T-cell (primary cell): Measurements from ENCODE around the gene SLC9A5. TPM values are rescaled to one million over a fixed set of nuclear protein-coding genes. Genes with fewer than 3 reads are reported as not detected.

Experiments used
- ATAC-seq, 4 experiments: fragments of 200-7000 bp in 3 of 4; fragments of 150-1000 bp in 1 of 4; cut with Tn5 transposase; replicated peaks in 1 of 4; 1 replicate in 3 of 4; 2 replicates in 1 of 4; pipeline ENCODE4 v1.10.0; 2021; ENCODE audit warnings: moderate library complexity in 3 of 4, mild to moderate bottlenecking in 2 of 4, moderate number of reproducible peaks in 1 of 4
- CTCF ChIA-PET, 2 donors: fragments of 300-600 bp; sonication (Branson Sonifier 250); formaldehyde crosslinking; loops; one replicate each; lab custom pipeline; 2022; ENCODE audit warnings: antibody characterized with exemption in 2 of 2; lab: Charles Lee
- POLR2A ChIA-PET, 2 donors: fragments of 300-600 bp; sonication (Branson Sonifier 250); formaldehyde crosslinking; loops; one replicate each; lab custom pipeline; 2022; ENCODE audit warnings: antibody characterized with exemption in 2 of 2; lab: Charles Lee
- DNase-seq, 35 experiments: peaks; one replicate each; pipeline versions ENCODE4 v3.0.0 to v3.0.0-alpha.2; 2013 to 2023
- H3K27ac ChIP-seq: one replicate; pipeline ENCODE4 v1.5.1; 2013; ENCODE audit warnings: low read length
- H3K27me3 ChIP-seq, 2 experiments: replicated peaks in 1 of 2; 1 replicate in 1 of 2; 2 replicates in 1 of 2; pipeline versions ENCODE4 v1.6.1 to v1.7.0; 2013; ENCODE audit warnings: low read length in 1 of 2, mixed read lengths in 1 of 2; ENCODE audit not compliant: control insufficient read depth in 2 of 2, insufficient read depth in 2 of 2; ENCODE audit errors: extremely low read depth in 1 of 2
- H3K36me3 ChIP-seq, 2 donors: 1 replicate in 1 of 2; 2 replicates in 1 of 2; pipeline versions ENCODE4 v1.6.1 to v1.7.0; 2013; ENCODE audit warnings: low read length in 1 of 2; ENCODE audit not compliant: control insufficient read depth in 2 of 2, insufficient read depth in 1 of 2; ENCODE audit errors: extremely low read depth in 1 of 2
- H3K4me1 ChIP-seq, 2 experiments: 1 replicate in 1 of 2; 2 replicates in 1 of 2; pipeline versions ENCODE4 v1.6.1 to v1.7.0; 2013; ENCODE audit warnings: low read length in 2 of 2, mixed read lengths in 1 of 2; ENCODE audit not compliant: insufficient read depth in 2 of 2, control insufficient read depth in 1 of 2; ENCODE audit errors: extremely low read depth in 1 of 2
- H3K4me3 ChIP-seq, 2 donors: 1 replicate in 1 of 2; 2 replicates in 1 of 2; pipeline versions ENCODE4 v1.5.1 to v1.7.0; 2013; ENCODE audit warnings: mild to moderate bottlenecking in 2 of 2, low read length in 1 of 2, moderate library complexity in 1 of 2; ENCODE audit not compliant: control insufficient read depth in 1 of 2; ENCODE audit errors: extremely low read depth in 1 of 2
- H3K9me3 ChIP-seq: 2 replicates; pipeline ENCODE4 v1.7.0; 2013
- H3K27ac Mint-ChIP-seq, 2 donors: one replicate each; pipeline ENCODE4 v1.8.0; 2020 to 2021; ENCODE audit warnings: mild to moderate bottlenecking in 2 of 2, mixed read lengths in 2 of 2
- H3K27me3 Mint-ChIP-seq, 2 donors: one replicate each; pipeline ENCODE4 v1.8.0; 2021 to 2022; ENCODE audit warnings: mixed read lengths in 2 of 2
- H3K36me3 Mint-ChIP-seq: one replicate; pipeline ENCODE4 v1.8.0; 2021; ENCODE audit warnings: mixed read lengths
- H3K4me1 Mint-ChIP-seq, 3 donors: one replicate each; pipeline ENCODE4 v1.8.0; 2020 to 2022; ENCODE audit warnings: mixed read lengths in 3 of 3, mild to moderate bottlenecking in 1 of 3
- H3K4me3 Mint-ChIP-seq, 3 donors: one replicate each; pipeline ENCODE4 v1.8.0; 2020 to 2022; ENCODE audit warnings: mild to moderate bottlenecking in 3 of 3, mixed read lengths in 3 of 3, moderate library complexity in 3 of 3
- H3K9me3 Mint-ChIP-seq, 3 donors: one replicate each; pipeline ENCODE4 v1.8.0; 2020 to 2022; ENCODE audit warnings: mixed read lengths in 3 of 3
- WGBS: methylation state at CpG from one replicate; pipeline ENCODE4 v1.1.5; 2013; ENCODE audit warnings: missing lambda C conversion rate; ENCODE audit not compliant: insufficient coverage; 5-methylcytosine and 5-hydroxymethylcytosine counted together
- total RNA-seq, 35 experiments: library from RNA in 6 of 35; stranded (reverse) in 6 of 35; fragments of 120-200 nt in 1 of 35; gene quantifications; one replicate each; pipeline versions ENCODE4 v1.2.1 to v1.2.4 and lab custom pipeline; 2013 to 2026

The SLC9A5 gene
- total RNA-seq, 5 donors from 2014 or later (not counting 1 experiment from before 2014, with no cell fraction given), result 1.4 to 2.3 (median 2.2) TPM

GRCh38 chr16:67233596-67233995, 15.2 kb upstream of the SLC9A5 start:
- CTCF ChIA-PET, result interaction anchor here in 1 of 2 donors (0.6 kb wide), 1 partner anchor 213 kb away, joined by 3 read pairs; no protein-coding TSS in a partner anchor
- peaks cover 0 to 29% of the 10 kb centered on the region in 2 experiments for H3K4me1 ChIP-seq
- no peak overlapping the region for H3K4me3 ChIP-seq
- no peak overlapping the region for H3K27ac Mint-ChIP-seq
- peaks cover 38 to 78% of the 10 kb centered on the region in 2 donors for H3K36me3 ChIP-seq
- no peaks in the 10 kb centered on the region for H3K9me3 Mint-ChIP-seq
- H3K9me3 ChIP-seq, result no peaks in the 10 kb centered on the region
- WGBS, result 97% methylated on average over 5 of the region's 7 CpGs
- peaks cover 0 to 16% (median 6%) of the 10 kb centered on the region in 3 donors for H3K4me1 Mint-ChIP-seq
- POLR2A ChIA-PET, result no interaction called here
- peaks cover 41% of the 10 kb centered on the region for H3K36me3 Mint-ChIP-seq
- H3K27ac ChIP-seq, result no peak overlapping the region
- ATAC-seq (no peak), DNase-seq (no peak)
- no peaks in the 10 kb centered on the region for H3K27me3 Mint-ChIP-seq
- peaks cover 0 to 2% of the 10 kb centered on the region in 2 experiments for H3K27me3 ChIP-seq
- H3K4me3 Mint-ChIP-seq, result no peak overlapping the region

- H3K27ac ChIP-seq, result no peak overlapping the region
- Mint-ChIP-seq H3K27me3 (no peaks in the 10 kb centered on the region), H3K9me3 (no peaks in the 10 kb centered on the region), H3K27ac (peak overlapping the region in 1 of 2 donors; percentile 63), H3K4me3 (no peak overlapping the region), H3K36me3 (peaks cover 37% of the 10 kb centered on the region), H3K4me1 (peaks cover 0 to 12% (median 6%) of the 10 kb centered on the region in 3 donors)
- WGBS, result 97% methylated on average over 8 of the region's 10 CpGs
- ChIA-PET CTCF (interaction anchor here in 1 of 2 donors (0.6 kb wide), 1 partner anchor 213 kb away, joined by 3 read pairs; no protein-coding TSS in a partner anchor), POLR2A (no interaction called here)
- no peak overlapping the region for H3K4me3 ChIP-seq
- H3K36me3 ChIP-seq, result peaks cover 39 to 78% of the 10 kb centered on the region in 2 donors
- H3K4me1 ChIP-seq, result peaks cover 0 to 26% of the 10 kb centered on the region in 2 experiments
- no peaks in the 10 kb centered on the region for H3K9me3 ChIP-seq
- ATAC-seq (no peak), DNase-seq (no peak)
- H3K27me3 ChIP-seq, result peaks cover 0 to 2% of the 10 kb centered on the region in 2 experiments
Measured at GRCh38 chr16:67234180-67234597, 14.6 kb upstream of the SLC9A5 start.

GRCh38 chr16:67235816-67236562, 12.8 kb upstream of the SLC9A5 start:
- POLR2A ChIA-PET, result interaction anchor here in 1 of 2 donors (0.7 kb wide), 1 partner anchor 20 kb away, joined by 4 read pairs; no protein-coding TSS in a partner anchor
- Histone ChIP-seq H3K27ac (peak overlapping the region; percentile 57), H3K9me3 (no peaks in the 10 kb centered on the region), H3K4me1 (peaks cover 0 to 26% of the 10 kb centered on the region in 2 experiments), H3K4me3 (peak overlapping the region in 1 of 2 donors; percentile 27), H3K27me3 (peaks cover 0 to 2% of the 10 kb centered on the region in 2 experiments), H3K36me3 (peaks cover 28 to 60% of the 10 kb centered on the region in 2 donors)
- 78% methylated on average over 16 of the region's 17 CpGs for WGBS
- peak; percentile 67 to 75 (median 68) for ATAC-seq
- no peaks in the 10 kb centered on the region for H3K27me3 Mint-ChIP-seq
- peak in 27 of 35 experiments; percentile 21 to 66 (median 35) for DNase-seq
- H3K4me3 Mint-ChIP-seq, result peak overlapping the region; percentile 43 to 72 (median 57)
- H3K4me1 Mint-ChIP-seq, result peaks cover 0 to 14% (median 6%) of the 10 kb centered on the region in 3 donors
- H3K36me3 Mint-ChIP-seq, result peaks cover 26% of the 10 kb centered on the region
- no peaks in the 10 kb centered on the region for H3K9me3 Mint-ChIP-seq
- CTCF ChIA-PET, result interaction anchor here (0.7 kb wide), 2 partner anchors 38 to 100 kb away, joined by 5 read pairs; no protein-coding TSS in a partner anchor
- H3K27ac Mint-ChIP-seq, result peak overlapping the region; percentile 91 to 92

- peaks cover 26% of the 10 kb centered on the region for H3K36me3 Mint-ChIP-seq
- CTCF ChIA-PET, result interaction anchor here in 1 of 2 donors (0.7 kb wide), 1 partner anchor 39 kb away, joined by 5 read pairs; no protein-coding TSS in a partner anchor
- no peaks in the 10 kb centered on the region for H3K9me3 Mint-ChIP-seq
- DNase-seq, result peak; percentile 30 to 79 (median 63)
- peaks cover 0 to 18% (median 9%) of the 10 kb centered on the region in 3 donors for H3K4me1 Mint-ChIP-seq
- Histone ChIP-seq H3K27ac (peak overlapping the region; percentile 57), H3K4me1 (peaks cover 0 to 26% of the 10 kb centered on the region in 2 experiments), H3K27me3 (no peaks in the 10 kb centered on the region), H3K36me3 (peaks cover 31 to 53% of the 10 kb centered on the region in 2 donors), H3K4me3 (peak overlapping the region in 1 of 2 donors; percentile 27), H3K9me3 (no peaks in the 10 kb centered on the region)
- H3K27me3 Mint-ChIP-seq, result no peaks in the 10 kb centered on the region
- POLR2A ChIA-PET, result no interaction called here
- WGBS, result 95% methylated on average over 20 of the region's 50 CpGs
- ATAC-seq, result peak; percentile 65 to 82 (median 72)
- H3K4me3 Mint-ChIP-seq, result peak overlapping the region; percentile 43 to 72 (median 57)
- peak overlapping the region; percentile 91 to 92 for H3K27ac Mint-ChIP-seq
Measured at GRCh38 chr16:67236563-67237395, 12.0 kb upstream of the SLC9A5 start.

- Histone ChIP-seq H3K4me3 (no peak overlapping the region), H3K4me1 (peaks cover 0 to 29% of the 10 kb centered on the region in 2 experiments), H3K9me3 (no peaks in the 10 kb centered on the region), H3K36me3 (peaks cover 31 to 50% of the 10 kb centered on the region in 2 donors), H3K27ac (no peak overlapping the region), H3K27me3 (no peaks in the 10 kb centered on the region)
- DNase-seq, result no peak
- H3K27me3 Mint-ChIP-seq, result no peaks in the 10 kb centered on the region
- peaks cover 0 to 21% (median 11%) of the 10 kb centered on the region in 3 donors for H3K4me1 Mint-ChIP-seq
- no peak for ATAC-seq
- H3K27ac Mint-ChIP-seq, result peak overlapping the region in 1 of 2 donors; percentile 55
- no peak overlapping the region for H3K4me3 Mint-ChIP-seq
- CTCF ChIA-PET, result interaction anchor here in 1 of 2 donors (0.6 kb wide), 1 partner anchor 208 kb away, joined by 3 read pairs; no protein-coding TSS in a partner anchor
- 100% methylated on average over 1 of the region's 16 CpGs for WGBS
- H3K36me3 Mint-ChIP-seq, result peaks cover 26% of the 10 kb centered on the region
- no peaks in the 10 kb centered on the region for H3K9me3 Mint-ChIP-seq
- POLR2A ChIA-PET, result no interaction called here
Measured at GRCh38 chr16:67237396-67238277, 11.1 kb upstream of the SLC9A5 start.
